T-helper 2 cell treated with Interferon-gamma antibody and Interleukin-4, amounts not matched to agents 100 ng/mL and 5 ng/mL, for 36 hours (primary cell): ENCODE measurements around the gene NFIX. TPM values are rescaled to one million over a fixed set of nuclear protein-coding genes. Genes with fewer than 3 reads are reported as not detected.
"Not testable (repeated sequence)": the region's sequence is repeated elsewhere in the genome, so short reads cannot be mapped to it uniquely, and the experiment has no call there.

Experiments
- intact Hi-C: fragments of 100-400 bp; cut with micrococcal nuclease; formaldehyde crosslinking; loops from one replicate; pipeline ENCODE4 v1.15.1; 2023
- total RNA-seq: library from RNA; stranded (reverse); gene quantifications from 2 replicates; pipeline ENCODE4 v1.2.3, GENCODE V29; 2022

The NFIX gene
- total RNA-seq, 1 donor from 2014 or later, result 1.3 TPM

GRCh38 chr19:12957389-12957952 is 37.8 kb upstream of the NFIX start:
- intact Hi-C loops, result not testable (repeated sequence)

- intact Hi-C loops, result no loop called here
Measured at GRCh38 chr19:12959481-12959880, 35.8 kb upstream of the NFIX start.

- intact Hi-C loops, result loop anchor here (1.0 kb wide), 2 partner anchors 20 to 80 kb away; partner anchors contain the start of gene RAD23A
Measured at GRCh38 chr19:12965017-12965811, 30.1 kb upstream of the NFIX start.

DNA sequence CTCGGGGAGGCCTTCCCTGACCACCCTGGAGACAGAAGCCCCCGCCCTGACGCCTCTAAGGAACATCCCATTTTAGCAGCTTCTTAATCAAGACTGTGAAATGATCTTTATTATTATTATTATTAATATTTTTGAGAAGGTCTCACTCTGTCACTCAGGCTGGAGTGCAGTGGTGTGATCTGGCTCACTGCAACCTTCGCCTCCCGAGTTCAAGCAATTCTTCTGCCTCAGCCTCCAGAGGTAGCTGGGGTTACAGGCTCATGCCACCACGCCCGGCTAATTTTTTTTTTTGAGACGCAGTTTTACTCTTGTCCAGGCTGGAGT is 29.5 kb upstream of the NFIX start:
- intact Hi-C loops, result loop anchor here (1.0 kb wide), 2 partner anchors 20 to 80 kb away; partner anchors contain the start of gene RAD23A

- intact Hi-C loops, result no loop called here
Measured at GRCh38 chr19:12967907-12968306, 27.4 kb upstream of the NFIX start.

DNA sequence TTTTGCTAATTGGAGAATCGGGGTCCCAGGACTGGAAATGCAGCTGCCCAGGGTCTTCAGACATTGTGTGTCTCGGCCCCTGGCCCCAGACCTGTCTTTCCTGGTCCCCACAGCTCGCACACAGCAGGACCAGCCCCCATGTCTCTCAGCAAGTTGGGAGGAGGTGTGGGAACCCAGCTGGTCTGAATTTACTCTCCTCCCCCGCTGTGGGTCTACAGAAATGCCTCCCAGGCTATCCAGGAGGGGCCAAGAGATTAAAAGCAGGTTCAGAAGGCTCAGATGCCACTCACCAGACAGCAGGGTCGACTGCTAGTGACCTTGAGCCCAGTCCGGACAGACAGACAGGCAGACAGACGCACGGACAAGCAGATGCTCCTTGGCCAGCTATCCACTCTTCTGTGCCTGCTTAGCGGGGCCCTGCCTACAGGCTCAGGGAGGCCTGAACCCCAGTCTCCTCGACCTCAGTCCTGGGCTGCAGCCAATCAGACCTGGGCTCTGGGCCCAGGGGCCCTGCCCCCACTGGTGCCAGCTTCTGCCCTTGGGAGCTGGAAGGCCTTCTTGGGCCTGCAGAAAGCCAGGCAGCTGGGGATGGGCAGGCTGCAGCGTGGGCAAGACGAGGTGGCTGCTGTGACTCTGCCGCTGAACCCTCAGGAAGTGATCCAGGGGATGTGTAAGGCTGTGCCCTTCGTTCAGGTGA is 25.8 kb upstream of the NFIX start, which contains the start of gene DAND5:
Gene DAND5, plus strand, starts transcription at position 285 of the 697 bp plus-strand sequence. Its CDS starts 85 bp downstream, at position 370.
- intact Hi-C loops, result no loop called here

DNA sequence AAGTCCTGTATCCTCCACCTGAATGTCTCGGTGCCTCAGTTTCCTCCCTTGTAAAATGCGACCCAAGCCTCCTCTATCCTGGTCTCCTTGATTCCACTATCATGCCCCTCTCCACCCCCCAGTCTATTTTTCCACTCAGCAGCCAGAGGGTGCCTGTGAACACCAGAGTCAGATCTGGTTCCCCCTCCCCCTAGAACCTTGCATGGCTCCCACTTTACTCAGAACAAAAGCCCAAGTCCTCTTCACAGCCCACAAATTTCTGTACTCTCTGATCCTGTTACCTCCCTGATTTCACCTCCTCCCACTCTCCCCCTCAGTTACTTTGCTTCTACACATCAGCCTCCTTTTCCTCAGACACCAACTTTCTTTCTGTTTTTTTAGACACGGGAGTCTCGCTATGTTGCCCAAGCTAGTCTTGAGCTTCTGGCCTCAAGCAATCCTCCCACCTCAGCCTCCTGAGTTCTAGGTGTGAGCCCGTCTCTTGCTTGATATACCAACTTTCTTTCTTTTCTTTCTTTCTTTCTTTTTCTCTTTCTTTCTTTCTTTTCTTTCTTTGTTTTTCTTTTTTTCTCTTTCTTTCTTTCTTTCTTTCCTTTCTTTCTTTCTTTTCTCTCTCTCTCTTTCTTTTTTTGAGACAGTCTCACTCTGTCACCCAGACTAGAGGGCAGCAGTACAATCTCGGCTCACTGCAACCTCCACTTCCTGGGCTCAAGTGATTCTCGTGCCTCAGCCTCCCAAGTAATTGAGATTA is 25.0 kb upstream of the NFIX start:
- intact Hi-C loops, result no loop called here

GRCh38 chr19:12973236-12973635 is 22.0 kb upstream of the NFIX start:
- intact Hi-C loops, result no loop called here

DNA sequence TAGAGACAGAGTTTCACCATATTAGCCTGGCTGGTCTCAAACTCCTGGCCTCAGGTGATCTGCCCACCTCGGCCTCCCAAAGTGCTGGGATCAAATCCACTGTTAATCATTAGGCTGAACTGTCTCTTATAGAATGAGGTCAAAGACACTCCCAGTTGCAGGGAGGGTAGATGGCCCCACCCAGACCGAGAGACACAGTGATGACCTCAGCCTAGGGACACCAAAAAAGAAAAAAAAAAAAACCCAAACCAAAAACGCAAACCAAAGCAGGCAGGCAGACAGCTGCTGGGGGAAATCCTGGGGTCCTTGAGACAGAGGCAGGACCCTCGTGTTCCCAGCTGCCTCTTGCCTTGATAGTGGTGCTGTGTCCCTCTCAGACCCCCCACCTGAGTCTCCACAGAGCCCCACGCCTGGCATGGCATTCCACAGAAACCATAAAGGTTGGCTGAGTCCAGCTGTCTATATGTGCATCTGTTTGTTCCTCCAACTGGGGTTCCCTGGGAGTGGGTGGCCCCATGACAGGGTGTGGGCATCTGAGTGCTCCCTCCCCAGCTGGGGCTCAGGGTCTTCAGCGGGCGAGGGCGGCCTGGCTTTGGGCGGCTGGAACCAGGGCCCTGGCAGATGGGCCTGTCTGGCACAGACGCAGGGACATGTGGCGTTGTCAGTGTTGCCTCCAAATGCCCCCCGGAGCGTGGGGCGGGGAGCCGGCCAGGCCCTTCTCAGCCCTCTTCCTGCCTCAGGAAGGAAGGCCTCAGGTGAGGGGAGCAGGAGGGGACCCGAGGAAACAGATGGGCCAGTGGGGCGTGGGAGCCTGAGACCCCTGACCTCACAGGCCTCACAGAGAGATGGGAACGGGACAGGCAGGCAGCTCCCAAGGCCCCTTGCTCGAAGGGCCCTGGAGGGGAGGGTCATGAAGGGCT is 20.7 kb upstream of the NFIX start:
- intact Hi-C loops, result no loop called here

- intact Hi-C loops, result no loop called here
Measured at GRCh38 chr19:12975221-12975741, 20.0 kb upstream of the NFIX start.

DNA sequence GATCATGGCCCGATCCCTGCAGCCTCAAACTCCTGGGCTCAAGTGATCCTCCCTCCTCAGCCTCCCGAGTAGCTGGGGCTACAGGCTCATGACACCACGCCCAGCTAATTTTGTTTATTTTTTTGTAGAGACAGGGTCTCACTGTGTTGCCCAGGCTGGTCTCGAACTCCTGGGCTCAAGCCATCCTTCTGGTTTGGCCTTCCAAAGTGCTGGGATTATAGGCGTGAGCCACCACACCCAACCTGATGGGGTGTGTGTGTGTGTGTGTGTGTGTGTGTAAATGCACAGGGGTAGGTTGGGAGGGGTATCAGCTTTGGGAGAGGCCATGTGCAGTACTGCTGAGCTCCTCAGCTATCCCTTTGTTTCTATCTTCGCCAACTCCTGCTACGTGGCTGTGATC is 19.2 kb upstream of the NFIX start:
- intact Hi-C loops, result not testable (repeated sequence)

DNA sequence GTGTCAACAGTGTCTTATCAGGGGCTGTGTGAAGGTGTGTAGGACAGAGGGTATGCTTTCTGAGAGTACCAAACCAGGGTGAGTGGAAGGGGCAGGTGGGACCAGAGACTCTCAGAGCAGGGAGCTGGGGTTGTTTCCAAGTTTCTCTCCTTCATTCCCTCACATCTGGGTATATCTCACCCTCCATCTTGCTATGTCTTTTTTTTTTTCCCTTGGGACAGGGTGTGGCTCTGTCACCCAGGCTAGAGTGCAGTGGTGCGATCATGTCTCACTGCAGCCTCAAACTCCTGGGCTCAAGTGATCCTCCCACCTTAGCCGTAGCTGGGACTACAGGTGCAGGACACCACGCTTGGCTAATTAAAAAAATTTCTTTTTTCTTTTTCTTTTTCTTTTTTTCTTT is 15.3 kb upstream of the NFIX start:
- intact Hi-C loops, result loop anchor here (5.0 kb wide), 1 partner anchor 52 kb away; no protein-coding TSS in a partner anchor

DNA sequence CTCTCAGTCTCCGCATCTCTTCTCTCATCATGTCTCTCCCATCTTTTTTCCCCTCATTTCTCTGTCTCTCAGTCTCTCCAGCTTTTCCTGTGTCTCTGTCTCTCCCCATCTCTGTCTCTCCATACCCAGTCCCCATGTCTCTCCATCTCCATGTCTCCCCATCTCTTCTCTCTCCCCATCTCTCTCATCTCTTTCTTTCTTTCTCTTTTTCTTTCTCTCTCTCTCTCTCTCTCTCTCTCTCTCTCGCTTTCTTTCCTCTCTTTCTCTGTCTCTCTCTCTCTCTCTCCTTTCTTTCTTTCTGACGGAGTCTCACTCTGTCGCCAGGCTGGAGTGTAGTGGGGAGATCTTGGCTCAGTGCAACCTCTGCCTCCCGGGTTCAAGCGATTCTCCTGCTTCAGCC is 12.6 kb upstream of the NFIX start:
- intact Hi-C loops, result loop anchor here (1.0 to 5.0 kb wide), 3 partner anchors 50 to 111 kb away; no protein-coding TSS in a partner anchor

DNA sequence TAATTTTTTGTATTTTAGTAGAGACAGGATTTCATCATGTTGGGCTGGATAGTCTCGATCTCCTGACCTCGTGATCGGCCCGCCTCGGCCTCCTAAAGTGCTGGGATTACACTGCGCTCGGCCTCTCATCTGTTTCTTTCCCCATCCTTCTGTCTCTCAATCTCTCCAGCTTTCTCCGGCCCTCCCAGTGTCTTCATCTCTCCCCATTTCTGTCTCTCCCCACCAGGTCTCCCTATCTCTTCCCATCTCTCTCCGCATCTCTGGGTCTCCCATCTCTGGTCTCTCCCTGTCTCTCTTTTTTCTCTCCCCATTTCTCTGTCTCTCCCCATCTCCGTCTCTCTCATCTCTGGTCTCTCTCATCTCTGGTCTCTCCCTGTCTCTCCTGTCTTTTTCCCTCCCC is 12.2 kb upstream of the NFIX start:
- intact Hi-C loops, result loop anchor here (1.0 to 5.0 kb wide), 3 partner anchors 49 to 110 kb away; no protein-coding TSS in a partner anchor

- intact Hi-C loops, result loop anchor here (1.0 to 5.0 kb wide), 3 partner anchors 49 to 110 kb away; no protein-coding TSS in a partner anchor
Measured at GRCh38 chr19:12983542-12984142, 11.6 kb upstream of the NFIX start.

GRCh38 chr19:12984143-12984627 is 11.1 kb upstream of the NFIX start:
- intact Hi-C loops, result loop anchor here (5.0 kb wide), 1 partner anchor 48 kb away; no protein-coding TSS in a partner anchor

DNA sequence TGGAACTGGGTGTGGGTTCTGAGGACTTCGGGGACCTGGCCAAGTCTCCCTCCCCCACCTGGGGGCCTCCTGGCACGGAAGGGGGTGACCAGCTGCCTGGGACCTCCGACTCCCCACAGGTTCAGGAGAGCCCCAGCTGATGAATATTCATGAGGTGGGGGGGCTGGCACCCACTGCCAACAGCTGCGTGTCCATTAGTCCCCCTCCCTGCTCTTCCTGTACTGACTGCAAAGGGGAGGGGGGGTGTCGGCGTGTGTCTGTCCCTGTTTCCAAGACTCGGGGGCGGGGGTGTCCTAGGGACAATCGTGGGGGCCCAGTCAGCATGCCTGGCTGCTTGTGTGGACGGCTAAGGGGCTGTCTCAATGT is 10.6 kb upstream of the NFIX start:
- intact Hi-C loops, result loop anchor here (5.0 kb wide), 1 partner anchor 48 kb away; no protein-coding TSS in a partner anchor

GRCh38 chr19:12985049-12985776 is 10.1 kb upstream of the NFIX start:
- intact Hi-C loops, result no loop called here

DNA sequence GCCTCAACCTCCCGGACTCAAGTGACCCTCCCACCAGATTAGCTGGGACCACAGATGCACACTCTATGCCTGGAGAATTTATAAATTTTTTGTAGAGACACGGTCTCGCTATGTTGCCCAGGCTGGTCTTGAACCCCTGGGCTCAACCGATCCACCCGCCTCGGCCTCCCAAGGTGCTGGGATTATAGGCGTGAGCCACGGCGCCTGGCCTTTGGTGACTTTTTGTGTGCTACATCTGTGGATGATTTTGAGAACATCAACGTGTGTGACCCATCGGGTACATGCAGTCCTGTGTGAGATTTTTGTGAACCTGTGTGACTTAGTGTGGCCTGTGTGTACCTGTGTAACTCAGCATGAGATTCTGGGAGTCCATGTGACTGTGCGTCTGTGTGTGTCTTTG is 8.5 kb upstream of the NFIX start:
- intact Hi-C loops, result no loop called here
